MV-4-11 (cell line): Measurements from ENCODE around the gene LINGO1.
A peak's percentile ranks its signal among the peaks of the same experiment; 100 is the strongest.

Experiments
- DNase-seq: peaks from one replicate; lab custom pipeline; 2025; lab: John Stamatoyannopoulos, UW

The LINGO1 gene

DNA sequence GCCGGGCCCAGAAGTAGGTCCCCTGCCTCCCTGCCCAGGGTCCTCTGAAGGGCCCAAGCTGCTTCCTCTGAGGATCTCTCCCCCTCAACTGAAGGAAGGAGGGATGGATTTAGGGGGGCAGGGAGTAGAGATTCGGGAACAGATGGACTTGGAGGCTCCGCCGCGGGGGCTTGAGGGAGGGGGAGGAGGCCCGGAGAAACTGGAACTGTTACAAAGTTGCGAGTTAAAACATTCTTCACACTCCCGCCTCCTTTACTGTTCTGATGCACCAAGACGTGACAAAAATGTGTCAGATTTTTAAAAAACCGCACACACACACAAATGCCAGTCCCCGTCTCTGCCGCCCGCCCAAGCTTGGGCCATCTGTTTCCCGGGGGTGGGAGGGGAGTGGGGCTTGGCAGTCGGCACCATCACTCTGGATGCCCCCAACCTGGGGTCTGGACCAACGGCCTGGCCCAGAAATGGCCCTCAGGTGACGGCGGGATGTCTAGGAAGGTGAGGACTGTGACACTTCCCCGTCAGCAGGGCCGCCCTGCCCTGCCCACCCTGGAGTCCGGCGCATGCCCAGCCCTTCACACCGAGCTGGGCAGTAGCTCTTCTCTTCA, 25.0 kb upstream of the LINGO1 start:
- DNase-seq: no peak

DNA sequence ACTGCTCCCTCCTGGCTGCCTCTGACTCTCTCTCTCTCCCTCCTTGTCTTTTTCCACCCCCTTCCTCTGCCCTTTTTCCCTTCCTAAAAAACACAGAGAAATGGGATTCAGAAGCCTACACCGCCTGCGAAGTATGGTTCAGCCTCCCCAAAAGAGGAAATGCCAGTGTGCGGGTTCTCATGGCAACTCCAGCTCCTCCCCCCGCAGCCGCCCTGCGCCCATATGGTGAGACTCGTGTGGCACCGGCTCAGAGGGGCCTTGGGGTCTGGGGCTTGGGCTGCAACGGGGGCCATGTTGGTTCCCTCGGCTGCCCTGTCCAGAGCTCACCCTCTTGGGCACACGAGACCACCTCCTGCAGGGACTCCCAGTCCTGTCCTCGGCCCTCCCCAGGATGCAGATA, 23.6 kb upstream of the LINGO1 start:
- DNase-seq: peak; percentile 52

DNA sequence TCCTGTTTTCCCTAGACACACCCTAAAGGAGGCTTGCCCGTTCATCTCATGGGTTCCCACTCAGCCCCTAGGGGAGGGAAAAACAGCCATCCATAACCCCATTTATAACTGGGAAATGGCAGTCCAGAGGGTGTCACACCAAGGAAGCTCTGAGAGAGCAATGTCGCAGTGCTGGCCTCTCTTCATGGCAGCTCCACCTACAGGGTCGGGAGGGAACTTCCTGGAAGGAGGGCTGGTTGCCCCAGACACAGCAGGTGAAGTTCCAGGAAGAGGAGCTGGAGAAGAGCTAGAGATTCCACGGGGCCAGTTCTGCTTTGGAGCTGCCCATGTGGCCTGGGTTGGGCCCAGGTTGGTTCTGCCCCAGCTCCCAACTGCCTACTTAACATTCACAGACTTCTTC, 22.3 kb upstream of the LINGO1 start:
- peak; percentile 17 for DNase-seq

DNA sequence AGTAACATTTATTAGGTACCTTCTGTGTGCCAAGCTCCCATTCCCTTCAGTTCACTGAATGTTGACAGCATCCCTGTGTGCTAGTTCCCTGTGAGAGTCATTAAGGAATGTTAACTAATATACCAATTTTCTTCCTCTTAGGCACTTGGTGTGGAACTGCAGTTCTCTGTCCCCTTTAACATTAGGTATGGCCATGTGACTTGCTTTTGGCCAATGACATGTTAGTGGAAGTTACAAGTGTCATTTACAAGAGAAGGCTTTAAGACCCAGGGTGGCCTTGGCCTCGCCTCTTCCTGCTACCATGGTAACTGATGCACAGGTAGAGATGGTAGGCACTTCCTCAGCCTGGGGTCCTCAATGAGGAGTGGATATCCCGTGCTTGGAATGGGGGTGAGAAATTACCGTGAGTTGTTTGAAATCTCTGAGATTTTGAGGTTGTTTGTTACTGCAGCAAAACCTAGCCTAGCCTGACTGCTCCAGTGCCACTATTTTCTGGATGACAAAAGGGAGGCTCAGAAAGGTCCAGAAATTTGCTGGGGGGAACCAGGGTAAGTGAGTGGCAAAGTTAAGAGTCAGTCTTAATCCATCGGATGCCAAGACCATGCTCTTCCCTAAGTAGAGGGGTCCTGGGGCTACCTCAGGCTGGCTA, 21.2 kb upstream of the LINGO1 start:
- no peak for DNase-seq

DNA sequence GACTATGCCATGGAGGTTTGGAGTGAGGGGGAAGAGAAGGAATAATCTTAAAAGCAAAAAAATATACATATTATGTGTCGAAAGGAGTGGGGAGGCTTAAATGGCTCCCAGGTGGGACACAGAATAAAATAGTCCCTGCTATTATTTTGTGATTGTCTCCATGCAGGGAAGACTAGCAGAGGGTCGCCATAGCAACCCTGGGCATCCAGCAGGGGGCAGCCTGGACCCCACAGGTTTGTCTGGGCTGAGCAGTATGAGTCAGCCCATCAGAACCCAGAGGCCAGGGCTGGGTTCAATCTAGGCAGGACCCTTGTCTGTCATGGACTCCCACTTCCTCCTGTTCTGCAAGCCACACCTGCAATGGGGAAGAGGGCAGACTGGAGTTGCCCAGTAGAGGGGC, 17.6 kb upstream of the LINGO1 start:
- peak; percentile 5 for DNase-seq

DNA sequence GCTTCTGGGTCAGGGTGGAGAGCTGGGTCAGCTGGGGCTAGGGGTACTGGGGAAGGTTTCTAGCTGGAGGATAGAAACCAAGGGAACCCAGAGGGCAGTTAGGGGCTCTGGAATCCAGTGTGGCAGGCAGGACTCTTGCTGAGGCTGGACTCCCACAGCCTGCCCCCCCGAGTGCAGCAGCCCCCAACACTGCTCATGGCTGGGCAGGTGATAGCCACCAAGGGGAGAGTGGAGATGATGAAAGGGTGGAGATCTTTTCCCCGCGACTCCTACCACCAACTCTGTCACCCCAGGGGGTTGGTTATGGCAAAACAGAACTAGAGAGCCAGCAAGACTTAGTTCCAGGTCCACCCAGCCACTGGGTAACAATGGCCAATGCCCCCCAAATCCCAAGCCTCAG, 16.9 kb upstream of the LINGO1 start:
- DNase-seq: no peak

DNA sequence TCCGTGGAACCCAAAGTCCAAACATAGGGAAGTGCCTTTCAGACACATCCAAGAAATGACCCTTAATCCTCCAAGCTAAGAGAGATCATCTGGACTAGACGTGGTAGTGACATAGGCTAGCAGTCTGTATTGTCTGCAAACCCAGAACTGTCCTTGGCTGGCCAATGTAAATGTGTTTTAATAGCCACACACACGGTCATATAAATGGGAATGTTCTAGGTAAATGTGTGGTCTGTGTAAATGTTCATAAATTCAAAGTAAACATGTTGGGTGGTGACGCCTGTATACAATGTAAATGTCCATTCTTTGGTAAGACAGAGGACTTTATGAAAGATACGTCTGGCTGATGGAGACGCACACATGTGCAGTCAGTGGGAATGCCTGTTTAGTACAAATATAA, 16.3 kb upstream of the LINGO1 start:
- no peak for DNase-seq

DNA sequence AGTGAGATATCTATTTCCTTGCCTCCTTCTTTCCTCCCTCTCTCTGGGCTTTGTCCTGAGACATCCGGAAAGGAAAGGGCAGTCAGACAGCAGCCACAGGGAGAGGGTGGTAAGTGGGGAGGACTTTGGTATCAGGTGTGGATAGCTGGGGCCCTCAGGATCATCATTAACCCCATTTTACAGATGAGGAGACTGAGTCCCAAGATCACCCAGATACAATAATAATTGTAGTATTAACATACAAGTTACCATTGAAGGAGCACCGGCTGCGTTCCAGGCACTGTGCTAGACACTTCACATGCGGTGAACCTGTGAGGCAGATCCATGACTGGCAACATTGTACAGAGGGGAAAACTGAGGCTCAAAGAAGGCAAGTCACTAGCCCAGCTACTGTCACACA, 15.2 kb upstream of the LINGO1 start:
- DNase-seq: no peak

DNA sequence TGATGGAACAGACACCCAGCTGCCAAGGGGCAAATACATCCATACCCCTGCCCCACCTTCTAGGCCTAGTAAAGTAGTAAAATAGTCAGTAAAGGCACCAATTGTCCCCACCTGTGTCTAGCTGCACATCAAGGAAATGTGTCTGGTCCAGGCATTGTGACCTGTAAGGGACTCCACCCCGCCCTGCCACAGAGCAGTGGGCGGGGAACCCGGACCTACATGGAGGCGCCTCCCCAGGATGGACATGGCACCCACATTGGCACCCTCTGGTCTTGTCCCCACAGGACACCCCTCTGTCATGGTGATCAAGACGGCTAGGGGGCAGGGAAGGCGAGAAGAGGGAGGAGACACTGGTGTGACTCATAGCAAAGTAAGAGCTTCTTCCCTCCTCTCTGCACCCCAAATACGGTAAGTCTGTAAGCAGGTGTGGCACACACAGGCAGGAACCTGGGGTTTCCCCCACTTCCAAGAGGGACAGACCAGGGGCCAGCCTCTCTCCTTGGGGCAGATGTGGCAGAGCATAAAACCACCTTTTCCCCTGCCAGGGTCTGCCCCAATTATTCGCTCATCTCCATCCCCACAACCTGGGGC, 13.5 kb upstream of the LINGO1 start:
- no peak for DNase-seq

DNA sequence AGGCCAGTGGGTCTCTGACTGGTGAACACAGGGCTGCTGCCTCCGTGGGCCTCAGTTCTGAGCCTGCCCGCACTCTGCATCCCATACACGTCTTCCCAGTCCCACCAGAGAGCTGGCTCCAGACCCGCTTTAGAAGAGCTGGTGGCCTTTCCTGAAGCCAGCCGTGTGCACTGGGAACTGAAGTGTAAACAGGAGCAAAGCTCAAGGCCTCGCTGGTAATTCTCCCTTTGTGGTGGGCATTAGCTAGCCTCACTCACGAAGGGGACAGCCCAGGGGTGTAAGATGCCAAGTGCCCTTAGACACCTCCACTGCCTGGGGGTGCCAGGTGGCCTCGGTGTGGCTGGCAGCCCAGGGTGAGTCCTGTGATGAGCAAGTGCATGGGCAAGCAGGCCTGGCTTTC, 12.9 kb upstream of the LINGO1 start:
- DNase-seq: no peak

DNA sequence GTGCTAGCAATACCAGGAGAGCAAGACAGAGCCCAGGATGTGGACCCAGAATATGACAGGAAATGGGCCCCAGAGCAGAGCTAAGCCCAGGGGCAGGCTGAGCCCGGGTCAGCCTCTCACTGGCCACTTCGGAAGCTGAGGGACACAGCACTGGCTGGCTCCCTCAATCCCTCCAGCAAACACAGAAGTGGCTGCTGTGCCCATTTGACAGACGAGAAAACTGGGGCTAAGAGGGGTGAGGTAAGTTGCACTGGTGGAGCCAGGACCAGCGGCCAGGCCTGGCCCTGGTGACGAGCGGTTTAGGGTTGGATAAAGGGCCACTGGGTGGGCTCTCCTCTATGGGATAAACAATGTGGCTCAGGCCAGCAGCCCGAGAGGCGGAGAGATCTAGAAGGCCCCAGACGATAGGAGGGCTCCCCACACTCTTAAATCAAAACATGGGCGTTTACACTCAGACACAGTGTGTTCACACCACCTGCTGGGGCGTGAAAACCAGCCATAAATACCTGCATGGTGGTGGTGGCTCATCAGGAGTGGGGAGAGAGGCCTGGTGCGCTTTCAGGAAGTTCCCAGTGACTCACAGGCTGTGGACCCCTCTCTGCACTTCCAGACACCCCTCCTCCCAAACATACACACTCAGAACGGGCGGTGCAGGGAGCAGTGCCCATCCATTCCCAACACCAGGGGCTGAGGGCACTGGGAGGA, 12.0 kb upstream of the LINGO1 start:
- DNase-seq: no peak

DNA sequence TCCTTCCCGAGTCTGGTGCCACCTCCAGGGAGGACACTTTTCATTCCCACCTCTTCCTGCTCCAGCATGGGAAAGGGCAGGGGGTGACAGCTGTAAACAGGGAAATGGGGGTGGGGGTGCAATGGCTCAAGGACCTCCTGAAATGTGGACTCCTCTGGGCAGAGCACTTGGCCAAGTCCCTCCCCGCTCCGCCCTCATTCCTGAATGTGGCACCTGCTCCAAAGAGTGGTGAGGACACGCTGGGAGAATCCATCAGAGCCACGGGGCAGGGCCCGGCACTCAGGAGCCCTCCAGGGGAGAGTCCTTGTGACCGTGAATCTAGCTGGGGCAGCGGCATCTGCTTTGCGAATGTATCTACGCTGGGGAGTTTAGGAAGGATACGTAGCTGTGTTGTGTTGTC, 11.1 kb upstream of the LINGO1 start:
- DNase-seq: no peak

DNA sequence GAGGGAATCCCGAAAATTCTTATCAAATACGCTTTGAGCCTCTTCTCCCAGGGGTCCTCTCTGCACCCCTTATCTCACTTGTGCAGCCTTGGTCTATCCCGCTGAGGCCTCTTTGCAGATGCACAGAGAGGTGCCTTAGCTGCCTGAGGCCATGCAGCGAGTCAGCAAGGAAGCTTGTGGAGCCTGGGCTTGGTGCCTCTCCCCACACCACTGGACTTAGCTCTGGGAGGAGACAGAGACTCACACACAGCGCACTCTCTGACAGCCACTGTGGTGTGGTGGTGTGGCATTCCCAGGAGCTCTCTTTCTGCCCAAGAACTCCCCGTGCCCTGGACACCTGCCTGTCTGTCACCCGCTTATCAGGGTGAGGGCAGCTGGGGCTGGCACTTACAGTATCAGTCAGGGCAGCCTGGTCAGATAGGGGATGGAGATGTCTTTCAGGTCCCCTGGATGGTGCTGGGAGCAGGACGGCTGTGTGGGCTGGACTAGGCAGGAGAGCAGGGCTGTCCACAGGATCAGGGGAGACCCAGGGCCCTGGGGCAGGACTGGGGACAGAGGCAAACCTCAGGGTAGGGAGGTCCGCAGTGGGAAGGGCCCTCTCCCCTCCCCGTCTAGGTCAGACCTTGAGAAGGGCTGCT, 10.2 kb upstream of the LINGO1 start:
- no peak for DNase-seq

DNA sequence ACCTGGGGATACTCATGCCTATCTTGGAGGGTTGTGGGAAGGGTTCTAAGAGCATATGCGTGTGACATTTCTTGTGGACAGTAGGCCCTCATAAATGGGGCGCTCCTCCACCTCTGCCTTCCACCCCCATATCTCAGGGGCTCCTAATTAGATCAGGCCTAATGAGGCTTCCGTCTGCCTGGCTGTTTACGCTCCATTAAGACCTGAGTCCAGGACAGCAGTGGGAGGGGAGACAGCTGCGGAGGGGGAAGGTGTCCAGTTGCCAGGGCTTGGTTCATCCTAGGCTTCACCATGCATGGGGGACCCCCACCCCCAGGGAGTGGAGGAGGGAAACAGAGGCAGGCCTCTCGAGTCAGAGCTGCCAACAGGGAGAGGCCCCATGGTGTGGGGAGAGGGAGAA, 9.3 kb upstream of the LINGO1 start:
- no peak for DNase-seq

DNA sequence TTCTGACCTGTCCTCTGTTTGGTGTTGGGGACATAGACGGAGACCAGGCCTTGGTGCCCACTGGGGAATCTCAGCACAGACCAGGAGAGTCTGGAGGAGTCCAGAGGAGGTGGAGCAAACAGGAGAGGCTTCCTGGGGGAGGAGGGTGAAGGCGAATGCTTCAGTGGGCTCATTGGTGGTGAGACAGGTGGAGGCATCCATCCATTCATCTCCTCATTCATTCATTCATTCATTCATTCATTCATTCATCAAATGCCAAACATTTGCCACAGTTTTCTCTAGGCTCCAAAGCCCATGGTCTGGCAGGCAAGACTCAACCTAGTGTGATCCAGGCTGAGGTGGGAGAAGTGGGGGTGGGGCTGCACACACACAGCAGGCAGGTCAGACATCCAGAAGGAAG, 7.9 kb upstream of the LINGO1 start:
- no peak for DNase-seq

DNA sequence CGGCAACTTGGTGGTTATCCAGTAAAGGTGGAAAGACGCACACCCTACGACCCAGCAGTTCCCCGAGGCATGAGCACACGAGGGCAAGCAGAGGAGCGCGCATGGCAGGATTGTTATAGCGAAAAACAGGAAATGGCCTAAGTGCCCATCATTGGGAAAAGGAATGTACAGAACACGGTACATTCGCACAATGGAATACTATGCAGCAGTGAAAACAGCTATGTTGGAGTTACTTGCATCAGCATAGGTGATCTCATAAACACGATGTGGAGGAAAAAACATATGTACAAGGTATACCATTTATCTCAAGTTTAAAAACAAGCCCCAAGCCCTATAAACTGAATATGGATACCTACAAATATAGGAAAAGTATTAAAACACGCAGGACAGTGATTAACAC, 6.7 kb upstream of the LINGO1 start:
- no peak for DNase-seq

DNA sequence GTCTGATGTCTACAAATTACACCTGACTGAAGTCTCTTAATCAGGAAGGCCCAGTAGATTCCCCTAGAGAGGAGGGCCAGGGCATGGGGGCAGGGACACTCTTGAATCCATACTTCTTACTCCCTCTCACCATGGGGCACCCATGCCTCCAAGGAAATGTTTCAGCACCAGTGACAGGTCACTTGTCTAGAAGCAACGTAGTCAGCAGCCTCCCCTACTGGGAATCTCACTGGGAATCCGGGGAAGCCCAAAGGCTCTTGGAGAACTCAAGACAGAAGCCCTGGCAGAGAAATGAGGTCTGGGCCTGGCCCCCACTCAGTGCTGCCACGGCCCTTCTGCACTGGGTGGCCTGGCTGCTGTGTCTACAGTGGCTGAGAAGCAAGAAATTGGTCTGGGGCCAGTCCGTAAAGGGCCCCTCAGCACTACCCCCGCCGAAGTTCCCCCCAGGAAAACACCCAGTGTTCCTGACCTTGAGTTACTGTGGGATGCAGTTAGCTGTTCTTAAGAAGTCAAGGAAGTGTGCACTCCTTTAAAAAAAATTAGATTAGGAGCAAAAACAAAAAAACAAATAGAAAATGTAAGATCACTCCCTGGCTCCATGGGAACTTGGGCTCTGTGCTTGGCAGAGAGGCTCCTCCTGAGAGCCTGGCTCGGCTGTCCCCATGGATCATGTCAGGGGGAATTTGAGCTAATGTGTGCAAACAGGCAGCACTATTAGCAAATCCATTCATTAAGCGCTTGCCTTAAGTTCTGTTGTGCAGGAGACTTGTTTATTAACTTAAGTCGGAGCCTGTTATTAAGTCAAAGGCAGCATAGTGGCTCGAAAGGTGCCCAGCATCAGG, 5.4 kb upstream of the LINGO1 start:
- no peak for DNase-seq

DNA sequence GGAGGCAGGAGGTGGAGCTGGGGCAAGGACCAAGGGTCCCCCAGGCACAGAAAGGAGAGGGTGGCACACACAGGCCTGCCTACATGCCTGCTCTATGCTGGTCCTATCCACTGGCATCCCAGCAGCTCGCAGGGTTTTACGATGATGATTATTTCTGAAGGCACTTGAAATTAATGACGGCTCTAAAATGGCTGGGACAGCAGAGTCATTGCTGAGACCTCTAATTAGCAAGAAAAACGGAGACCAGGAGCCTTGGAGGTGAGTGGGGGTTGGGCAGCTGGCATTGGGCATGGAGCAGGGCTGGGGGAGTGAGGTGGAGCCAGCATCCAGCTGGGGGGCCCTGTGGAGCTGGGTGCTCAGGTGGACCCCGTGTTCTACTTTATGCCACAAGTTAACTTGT, 3.5 kb upstream of the LINGO1 start:
- DNase-seq: no peak

DNA sequence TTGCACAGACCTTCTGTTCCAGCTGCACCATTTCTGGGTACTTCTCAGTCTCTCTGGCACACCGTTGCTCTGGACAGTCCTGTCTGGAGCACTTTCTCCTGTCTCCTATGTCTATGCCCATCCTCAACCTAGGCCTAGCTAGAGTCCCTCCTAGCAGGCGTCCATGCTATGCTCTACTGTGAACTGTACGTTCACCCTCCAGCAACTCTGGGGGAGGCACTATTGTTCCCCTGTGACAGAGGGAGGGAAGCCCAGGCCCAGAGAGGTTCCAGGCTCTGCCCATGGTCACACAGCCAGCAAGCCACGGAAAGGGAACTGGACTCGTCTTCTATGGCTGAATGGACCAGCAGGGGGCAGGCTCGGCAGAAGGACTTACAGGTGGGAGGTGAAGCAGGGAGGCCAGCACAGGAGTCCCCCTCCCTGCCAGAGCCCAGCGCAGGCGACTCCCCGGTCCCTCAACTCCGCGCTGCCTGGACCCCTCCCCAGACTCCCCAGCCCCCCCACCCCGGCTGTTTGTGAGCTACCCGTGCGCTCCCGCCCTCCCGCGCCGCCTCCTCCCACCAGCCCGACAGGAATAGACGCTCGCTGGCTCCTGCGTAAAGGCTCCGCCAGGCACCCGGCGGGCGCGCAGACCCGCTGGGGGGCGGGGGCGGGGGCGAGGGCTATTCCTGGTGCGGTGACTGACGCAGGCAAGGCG, 1.7 kb upstream of the LINGO1 start:
- peak; percentile 37 for DNase-seq

DNA sequence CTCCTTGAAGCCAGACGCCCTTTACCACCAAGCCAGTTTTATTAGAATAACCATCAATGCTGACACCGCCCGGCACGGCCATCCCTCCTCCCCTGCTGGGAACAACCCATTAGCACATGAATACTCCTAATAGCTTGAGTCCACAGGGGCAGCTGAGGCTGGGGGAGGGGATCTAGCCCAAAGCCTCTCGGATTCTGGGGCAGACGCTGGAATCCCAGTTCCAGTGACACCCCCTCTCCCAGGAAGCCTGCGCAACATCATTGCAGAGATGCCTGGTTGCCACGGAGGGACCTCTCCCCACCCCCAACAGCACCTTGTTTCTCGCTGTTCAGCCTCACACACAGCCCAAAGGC, 1.2 kb upstream of the LINGO1 start:
- DNase-seq: no peak

DNA sequence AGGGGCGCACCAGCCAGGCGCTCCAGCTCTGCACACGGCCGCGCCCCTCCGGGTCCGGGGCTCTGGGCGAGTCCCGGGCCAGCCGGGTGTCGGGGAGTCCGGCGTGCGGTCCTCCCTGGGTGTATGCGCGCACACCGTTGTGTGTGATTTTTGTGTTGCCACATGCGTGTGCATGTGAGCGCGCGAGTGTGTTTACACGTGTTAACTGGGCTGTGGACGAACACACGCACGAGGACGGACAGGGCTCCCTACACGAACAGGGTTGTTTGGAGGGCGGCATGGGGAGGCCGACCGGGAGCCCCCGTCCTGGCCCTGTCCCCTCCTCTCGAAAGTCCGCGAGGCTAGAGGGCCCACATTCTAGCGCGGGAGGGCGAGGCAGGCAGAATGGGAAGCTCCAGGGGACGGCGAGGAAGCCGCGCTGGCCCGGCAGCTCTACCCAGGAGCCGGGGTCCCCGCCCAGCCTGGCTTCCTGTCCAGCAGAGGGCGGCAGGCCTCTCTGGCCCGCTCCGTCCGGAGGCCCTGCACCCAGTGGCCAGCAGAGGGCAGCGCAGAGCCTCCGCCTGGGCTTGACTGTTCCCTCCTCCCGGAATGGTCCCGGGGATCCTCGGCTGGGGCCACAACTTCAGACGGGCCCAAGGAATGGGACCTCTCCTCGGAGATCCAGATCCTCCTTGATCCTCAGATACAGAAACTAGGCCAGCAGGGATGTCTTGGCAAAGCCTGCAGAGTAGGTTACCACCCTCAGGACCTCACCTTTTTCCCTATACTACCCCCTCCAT, 611 bp upstream of the LINGO1 start:
- peak; percentile 53 for DNase-seq
